Measurements from ENCODE around the gene TRIM72. TPM values are rescaled to one million over a fixed set of nuclear protein-coding genes. Genes with fewer than 3 reads are reported as not detected.

The TRIM72 gene
- total RNA-seq, 2 experiments from 2014 or later: 0.03 to 0.05 TPM

- H3K27ac Mint-ChIP-seq: peak within 1 kb of the TSS; percentile 79
- peaks cover 61% of the 10 kb centered on the region for H3K4me1 Mint-ChIP-seq
- H3K9me3 Mint-ChIP-seq: no peaks in the 10 kb centered on the region
- CTCF ChIA-PET: interaction anchor here (0.6 to 4.2 kb wide), 15 partner anchors 12 to 674 kb away, joined by 3 to 38 read pairs (median 3); partner anchors contain the start of genes ITGAX, PYDC1, TRIM72 and ZNF843
- peaks cover 35% of the 10 kb centered on the region for H3K36me3 Mint-ChIP-seq (ENCODE audit: low read depth)
- peak within 1 kb of the TSS; percentile 87 for H3K4me3 Mint-ChIP-seq
- DNase-seq: peak; percentile 58
- peaks cover 5% of the 10 kb centered on the region for H3K27me3 Mint-ChIP-seq
- POLR2A ChIA-PET: interaction anchor here (0.6 to 5.2 kb wide), 22 partner anchors 9 to 671 kb away, joined by 3 to 76 read pairs (median 5); partner anchors contain the start of genes ARMC5, FUS, ITGAM and PYDC1
Observed at GRCh38 chr16:31202414-31203375, 11.2 kb upstream of the TRIM72 start, which contains the start of gene PYCARD. Gene PYCARD (minus strand): TSS chr16:31202760. CDS start chr16:31202690, 70 bp downstream.

- DNase-seq: no peak
- Mint-ChIP-seq H3K4me1 (peaks cover 40% of the 10 kb centered on the region), H3K9me3 (no peaks in the 10 kb centered on the region), H3K27me3 (peaks cover 5% of the 10 kb centered on the region), H3K36me3 (ENCODE audit: low read depth) (peaks cover 14% of the 10 kb centered on the region), H3K4me3 (no peak overlapping the region), H3K27ac (peak overlapping the region; percentile 25)
- ChIA-PET CTCF (interaction anchor here (0.7 kb wide), 1 partner anchor 132 kb away, joined by 3 read pairs; no protein-coding TSS in a partner anchor), POLR2A (interaction anchor here (0.7 to 5.2 kb wide), 3 partner anchors 10 to 26 kb away, joined by 3 to 75 read pairs (median 45); partner anchors contain the start of genes FUS, PYDC1 and TRIM72)
Observed at GRCh38 chr16:31204871-31205666, 8.8 kb upstream of the TRIM72 start.

- H3K27me3 Mint-ChIP-seq: peaks cover 6% of the 10 kb centered on the region
- H3K4me3 Mint-ChIP-seq: no peak overlapping the region
- ChIA-PET POLR2A (interaction anchor here (1.5 kb wide), 1 partner anchor 10 kb away, joined by 3 read pairs; the partner anchor contains the start of gene PYDC1), CTCF (no interaction called here)
- peaks cover 33% of the 10 kb centered on the region for H3K4me1 Mint-ChIP-seq
- no peak overlapping the region for H3K27ac Mint-ChIP-seq
- DNase-seq: no peak
- H3K9me3 Mint-ChIP-seq: no peaks in the 10 kb centered on the region
- H3K36me3 Mint-ChIP-seq (ENCODE audit: low read depth): peaks cover 5% of the 10 kb centered on the region
Observed at GRCh38 chr16:31206776-31207175, 7.1 kb upstream of the TRIM72 start.

GRCh38 chr16:31213342-31213741 lies 577 bp upstream of the TRIM72 start:
- POLR2A ChIA-PET: interaction anchor here (1.8 to 4.6 kb wide), 2 partner anchors 11 to 33 kb away, joined by 5 to 45 read pairs; partner anchors contain the start of genes FUS and PYCARD
- CTCF ChIA-PET: interaction anchor here (1.0 kb wide), 1 partner anchor 169 kb away, joined by 3 read pairs; no protein-coding TSS in a partner anchor
- peaks cover 41% of the 10 kb centered on the region for H3K27me3 Mint-ChIP-seq

GRCh38 chr16:31214708-31215286 lies 878 bp downstream of the TRIM72 start:
- H3K27ac Mint-ChIP-seq: no peak overlapping the region
- peaks cover 32% of the 10 kb centered on the region for H3K4me1 Mint-ChIP-seq
- POLR2A ChIA-PET: interaction anchor here (1.0 to 4.6 kb wide), 5 partner anchors 12 to 50 kb away, joined by 3 to 45 read pairs (median 3); partner anchors contain the start of gene PYCARD
- no peaks in the 10 kb centered on the region for H3K9me3 Mint-ChIP-seq
- no peaks in the 10 kb centered on the region for H3K36me3 Mint-ChIP-seq (ENCODE audit: low read depth)
- DNase-seq: no peak
- CTCF ChIA-PET: interaction anchor here (0.9 to 2.9 kb wide), 3 partner anchors 12 to 40 kb away, joined by 3 to 10 read pairs (median 6); partner anchors contain the start of gene PYCARD
- peaks cover 47% of the 10 kb centered on the region for H3K27me3 Mint-ChIP-seq
- H3K4me3 Mint-ChIP-seq: no peak overlapping the region

More at GRCh38 chr16:31213342-31213741, 577 bp upstream of the TRIM72 start:
- no peak for DNase-seq
- Mint-ChIP-seq H3K4me3 (no peak overlapping the region), H3K36me3 (ENCODE audit: low read depth) (no peaks in the 10 kb centered on the region), H3K9me3 (no peaks in the 10 kb centered on the region), H3K4me1 (peaks cover 32% of the 10 kb centered on the region), H3K27ac (no peak overlapping the region)

GRCh38 chr16:31215287-31216162 lies 1.6 kb downstream of the TRIM72 start:
- Mint-ChIP-seq H3K4me3 (peak overlapping the region; percentile 35), H3K9me3 (no peaks in the 10 kb centered on the region), H3K4me1 (peaks cover 29% of the 10 kb centered on the region), H3K36me3 (ENCODE audit: low read depth) (no peaks in the 10 kb centered on the region), H3K27me3 (peaks cover 47% of the 10 kb centered on the region), H3K27ac (no peak overlapping the region)
- CTCF ChIA-PET: interaction anchor here (0.9 to 2.9 kb wide), 5 partner anchors 13 to 43 kb away, joined by 3 to 10 read pairs (median 6); partner anchors contain the start of gene PYCARD
- POLR2A ChIA-PET: interaction anchor here (0.5 to 4.6 kb wide), 10 partner anchors 9 to 215 kb away, joined by 3 to 45 read pairs (median 3); partner anchors contain the start of genes FUS and PYCARD
- DNase-seq: no peak

- ChIA-PET CTCF (interaction anchor here (0.7 to 2.9 kb wide), 4 partner anchors 13 to 41 kb away, joined by 3 to 10 read pairs (median 6); no protein-coding TSS in a partner anchor), POLR2A (interaction anchor here (0.5 to 4.6 kb wide), 9 partner anchors 8 to 214 kb away, joined by 3 to 45 read pairs (median 3); partner anchors contain the start of genes FUS and PYCARD)
- no peaks in the 10 kb centered on the region for H3K36me3 Mint-ChIP-seq (ENCODE audit: low read depth)
- H3K4me1 Mint-ChIP-seq: peaks cover 26% of the 10 kb centered on the region
- no peaks in the 10 kb centered on the region for H3K9me3 Mint-ChIP-seq
- H3K4me3 Mint-ChIP-seq: peak within 1 kb of the TSS; percentile 41
- H3K27me3 Mint-ChIP-seq: peaks cover 57% of the 10 kb centered on the region
- H3K27ac Mint-ChIP-seq: no peak within 1 kb of the TSS
- DNase-seq: peak; percentile 23
Observed at GRCh38 chr16:31216422-31217135, 2.7 kb downstream of the TRIM72 start, which contains the start of gene PYDC1. Gene PYDC1 (minus strand): TSS chr16:31217135. CDS start chr16:31217028, 107 bp downstream.

- CTCF ChIA-PET: interaction anchor here (0.6 to 2.9 kb wide), 4 partner anchors 14 to 273 kb away, joined by 3 to 10 read pairs (median 6); no protein-coding TSS in a partner anchor
- H3K36me3 Mint-ChIP-seq (ENCODE audit: low read depth): no peaks in the 10 kb centered on the region
- peaks cover 21% of the 10 kb centered on the region for H3K4me1 Mint-ChIP-seq
- H3K4me3 Mint-ChIP-seq: no peak overlapping the region
- no peak for DNase-seq
- H3K27ac Mint-ChIP-seq: no peak overlapping the region
- no peaks in the 10 kb centered on the region for H3K9me3 Mint-ChIP-seq
- POLR2A ChIA-PET: interaction anchor here (0.8 to 4.6 kb wide), 5 partner anchors 9 to 36 kb away, joined by 3 to 45 read pairs (median 3); partner anchors contain the start of gene PYCARD
- H3K27me3 Mint-ChIP-seq: peaks cover 57% of the 10 kb centered on the region
Observed at GRCh38 chr16:31217136-31217530, 3.2 kb downstream of the TRIM72 start.

- peaks cover 51% of the 10 kb centered on the region for H3K27me3 Mint-ChIP-seq
- POLR2A ChIA-PET: no interaction called here
- no peaks in the 10 kb centered on the region for H3K9me3 Mint-ChIP-seq
- peaks cover 19% of the 10 kb centered on the region for H3K4me1 Mint-ChIP-seq
- H3K4me3 Mint-ChIP-seq: no peak overlapping the region
- no peaks in the 10 kb centered on the region for H3K36me3 Mint-ChIP-seq (ENCODE audit: low read depth)
- no peak for DNase-seq
- CTCF ChIA-PET: no interaction called here
- no peak overlapping the region for H3K27ac Mint-ChIP-seq
Observed at GRCh38 chr16:31219154-31219741, 5.3 kb downstream of the TRIM72 start.

GRCh38 chr16:31221357-31222160 lies 7.6 kb downstream of the TRIM72 start:
- Mint-ChIP-seq H3K36me3 (ENCODE audit: low read depth) (no peaks in the 10 kb centered on the region), H3K27ac (no peak overlapping the region), H3K4me3 (no peak overlapping the region), H3K4me1 (peaks cover 6% of the 10 kb centered on the region), H3K9me3 (no peaks in the 10 kb centered on the region), H3K27me3 (peaks cover 35% of the 10 kb centered on the region)
- no peak for DNase-seq
- POLR2A ChIA-PET: no interaction called here
- CTCF ChIA-PET: no interaction called here

Data from activated CD4-positive, alpha-beta memory T cell treated with anti-CD3 and anti-CD28 coated beads, Interleukin-2, amount 10 ng/mL, durations not matched to agents 7 days and 5 days (primary cell).